Uterus (tissue), 4 donors: ENCODE data around the gene UNC79. TPM values are rescaled to one million over a fixed set of nuclear protein-coding genes. Genes with fewer than 3 reads are reported as not detected.
A peak's percentile ranks its signal among the peaks of the same experiment; 100 is the strongest.
"Not testable (repeated sequence)": the region's sequence is repeated elsewhere in the genome, so short reads cannot be mapped to it uniquely, and the experiment has no call there.

ENCODE experiments used
- DNase-seq, 2 donors: peaks; one replicate each; pipeline ENCODE4 v3.0.0-alpha.2; 2019 to 2020
- H3K27ac ChIP-seq, 2 donors: fragments of 200-600 bp; sonication (generic); 1 replicate in 1 of 2; 2 replicates in 1 of 2; pipeline ENCODE4 v1.5.1; 2016 to 2018
- H3K27me3 ChIP-seq, 2 donors: fragments of 200-600 bp; sonication (generic); one replicate each; pipeline ENCODE4 v1.5.1; 2018 to 2019; ENCODE audit warnings: control low read depth in 1 of 2
- H3K36me3 ChIP-seq, 2 donors: fragments of 200-600 bp; sonication (generic); one replicate each; pipeline ENCODE4 v1.5.1; 2019; ENCODE audit warnings: control low read depth in 1 of 2
- H3K4me1 ChIP-seq, 2 donors: fragments of 200-600 bp; sonication (generic); one replicate each; pipeline ENCODE4 v1.5.1; 2018 to 2019; ENCODE audit warnings: control low read depth in 1 of 2
- H3K4me3 ChIP-seq, 2 donors: fragments of 200-600 bp; sonication (generic); 1 replicate in 1 of 2; 2 replicates in 1 of 2; pipeline ENCODE4 v1.5.1; 2018 to 2019; ENCODE audit warnings: mild to moderate bottlenecking in 1 of 2
- H3K9me3 ChIP-seq, 2 donors: fragments of 200-600 bp; sonication (generic); one replicate each; pipeline ENCODE4 v1.5.1; 2019; ENCODE audit warnings: control low read depth in 1 of 2
- POLR2A ChIP-seq, 2 donors: fragments of 450-650 bp; IDR thresholded peaks; one replicate each; pipeline ENCODE4 v1.6.1; 2016; ENCODE audit warnings: antibody characterized with exemption in 2 of 2, mild to moderate bottlenecking in 1 of 2, moderate library complexity in 1 of 2
- intact Hi-C: fragments of 100-400 bp; cut with DNase I; formaldehyde crosslinking; loops from one replicate; pipeline ENCODE4 v1.15.1; 2023; ENCODE audit warnings: low total_unique reads
- total RNA-seq, 4 donors: library from RNA; depleted of rRNA in 3 of 4; stranded (reverse); fragments of >200 nt in 3 of 4; gene quantifications; one replicate each; pipeline versions ENCODE4 v1.1.0 to v1.2.4, GENCODE V29; 2014 to 2023
- TF ChIP-seq, protein P1 (sequence below), 4 experiments: fragments of 200-600 bp in 2 of 4; fragments of 450-650 bp in 2 of 4; sonication (generic) in 2 of 4; IDR thresholded peaks; one replicate each; pipeline ENCODE4 v1.5.1; 2016 to 2019; ENCODE audit warnings: antibody characterized with exemption in 4 of 4, mild to moderate bottlenecking in 2 of 4, moderate library complexity in 1 of 4
- donor health status: DM: yes; HTN: yes; CAD: no.

Gene UNC79
- under 1 TPM in 2 of 4 donors, not detected in 2; 0.24 to 0.35 TPM for total RNA-seq

DNA sequence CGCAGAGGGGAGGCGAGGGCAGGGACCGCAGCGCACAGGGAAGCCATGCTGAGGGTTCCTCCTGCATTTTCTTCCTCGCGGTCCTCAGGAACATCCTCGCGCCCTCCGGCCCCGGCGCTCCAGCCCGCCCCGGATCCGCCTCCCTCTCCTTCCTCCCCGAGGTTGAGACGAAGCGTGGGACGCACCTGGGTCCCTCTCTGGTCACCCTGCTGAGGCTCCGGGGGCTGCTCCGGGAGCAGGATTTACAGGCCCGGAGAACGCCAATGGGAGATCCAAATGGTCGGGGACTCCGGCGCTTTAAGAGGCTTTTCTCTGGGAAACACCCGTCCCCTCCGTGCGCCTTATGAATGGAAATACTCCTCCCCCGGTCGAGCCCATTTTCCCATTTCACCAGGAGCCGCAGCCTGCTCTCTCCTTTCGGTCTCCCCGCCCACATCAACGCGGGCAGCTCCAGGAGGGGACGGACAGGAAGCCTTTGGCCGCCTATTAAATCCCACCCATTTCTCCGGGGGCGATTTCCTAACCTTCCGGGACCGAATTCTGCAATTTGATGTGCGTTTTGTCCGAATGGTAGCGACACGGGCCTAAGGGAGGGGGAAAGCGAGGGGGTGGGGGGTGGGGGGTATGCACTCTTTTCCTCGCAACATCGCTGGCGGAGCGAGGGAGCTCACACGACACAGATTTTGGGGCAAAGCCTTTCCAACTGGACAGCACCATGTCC is at the start of gene UNC79:
Gene UNC79 (plus strand): TSS at position 625 of the 721 bp plus-strand sequence. CDS start 91 bp downstream, at position 716.
- intact Hi-C loops: no loop called here
- no peak for DNase-seq
- no peak for TF ChIP-seq POLR2A (IDR thresholded peaks at IDR 0.05)
- Histone ChIP-seq H3K27ac (no peak within 1 kb of the TSS), H3K4me3 (peak within 1 kb of the TSS in 1 of 2 donors; percentile 2), H3K9me3 (peaks cover 0 to 5% of the 10 kb centered on the region in 2 donors), H3K36me3 (no peaks in the 10 kb centered on the region), H3K27me3 (no peaks in the 10 kb centered on the region), H3K4me1 (no peaks in the 10 kb centered on the region)

DNA sequence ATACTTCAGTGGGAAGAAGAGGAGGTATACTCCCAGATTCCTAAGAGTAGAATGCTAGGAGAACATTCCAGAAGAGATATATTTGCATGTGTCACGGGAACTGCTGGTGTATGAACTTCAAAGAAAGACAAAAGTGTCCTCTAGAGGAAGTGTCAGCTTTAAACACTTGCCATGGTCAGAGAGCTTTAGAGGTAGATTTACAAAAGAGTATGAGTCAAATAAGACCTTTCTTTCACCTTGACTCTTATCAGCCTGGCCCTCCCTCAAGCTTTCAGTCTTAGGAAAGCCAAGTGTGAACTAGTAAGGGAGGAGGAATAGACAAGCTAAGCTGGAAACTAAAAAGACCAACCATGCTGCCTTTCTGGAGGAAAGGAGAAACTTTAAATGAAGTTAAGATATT is 49.1 kb upstream of the UNC79 start:
- no peak for TF ChIP-seq POLR2A (IDR thresholded peaks at IDR 0.05)
- H3K27me3 ChIP-seq: no peaks in the 10 kb centered on the region
- H3K4me1 ChIP-seq: no peaks in the 10 kb centered on the region
- no peaks in the 10 kb centered on the region for H3K36me3 ChIP-seq
- H3K9me3 ChIP-seq: no peaks in the 10 kb centered on the region
- DNase-seq: no peak
- no peak overlapping the region for H3K4me3 ChIP-seq
- intact Hi-C loops: no loop called here
- no peak overlapping the region for H3K27ac ChIP-seq

DNA sequence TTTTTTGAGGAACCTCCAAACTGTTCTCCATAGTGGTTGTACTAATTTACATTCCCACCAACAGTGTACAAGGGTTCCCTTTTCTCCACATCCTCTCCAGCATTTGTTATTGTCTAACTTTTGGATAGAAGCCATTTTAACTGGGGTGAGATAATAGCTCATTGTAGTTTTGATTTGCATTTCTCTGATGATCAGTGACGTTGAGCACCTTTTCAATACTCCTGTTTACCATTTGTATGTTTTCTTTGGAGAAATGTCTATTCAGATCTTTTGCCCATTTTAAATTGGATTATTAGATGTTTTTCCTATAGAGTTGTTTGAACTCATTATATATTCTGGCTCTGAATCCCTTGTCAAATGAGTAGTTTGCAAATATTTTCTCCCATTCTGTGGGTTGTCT is 46.5 kb upstream of the UNC79 start:
- H3K27me3 ChIP-seq, H3K36me3 ChIP-seq, intact Hi-C loops, H3K4me3 ChIP-seq, H3K27ac ChIP-seq, H3K9me3 ChIP-seq, H3K4me1 ChIP-seq, DNase-seq: not testable (repeated sequence)

DNA sequence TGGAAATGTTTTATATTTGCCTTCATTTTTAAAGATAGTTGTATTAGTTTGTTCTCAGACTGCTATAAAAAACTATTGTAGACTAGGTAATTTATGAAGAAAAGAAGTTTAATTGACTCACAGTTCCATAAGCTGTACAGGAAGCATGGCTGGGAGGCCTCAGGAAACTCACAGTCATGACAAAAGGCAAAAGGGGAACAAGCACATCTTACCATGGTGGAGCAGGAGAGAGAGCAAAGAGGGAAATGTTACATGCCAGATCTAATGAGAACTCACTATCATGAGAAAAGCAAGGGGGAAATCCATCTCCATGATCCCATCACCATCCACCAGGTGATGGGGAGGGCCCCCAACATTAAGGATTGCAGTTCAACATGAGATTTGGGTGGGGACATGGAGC is 35.5 kb upstream of the UNC79 start:
- H3K4me1 ChIP-seq: no peaks in the 10 kb centered on the region
- no peak for TF ChIP-seq POLR2A (IDR thresholded peaks at IDR 0.05)
- TF ChIP-seq, protein P1, sequence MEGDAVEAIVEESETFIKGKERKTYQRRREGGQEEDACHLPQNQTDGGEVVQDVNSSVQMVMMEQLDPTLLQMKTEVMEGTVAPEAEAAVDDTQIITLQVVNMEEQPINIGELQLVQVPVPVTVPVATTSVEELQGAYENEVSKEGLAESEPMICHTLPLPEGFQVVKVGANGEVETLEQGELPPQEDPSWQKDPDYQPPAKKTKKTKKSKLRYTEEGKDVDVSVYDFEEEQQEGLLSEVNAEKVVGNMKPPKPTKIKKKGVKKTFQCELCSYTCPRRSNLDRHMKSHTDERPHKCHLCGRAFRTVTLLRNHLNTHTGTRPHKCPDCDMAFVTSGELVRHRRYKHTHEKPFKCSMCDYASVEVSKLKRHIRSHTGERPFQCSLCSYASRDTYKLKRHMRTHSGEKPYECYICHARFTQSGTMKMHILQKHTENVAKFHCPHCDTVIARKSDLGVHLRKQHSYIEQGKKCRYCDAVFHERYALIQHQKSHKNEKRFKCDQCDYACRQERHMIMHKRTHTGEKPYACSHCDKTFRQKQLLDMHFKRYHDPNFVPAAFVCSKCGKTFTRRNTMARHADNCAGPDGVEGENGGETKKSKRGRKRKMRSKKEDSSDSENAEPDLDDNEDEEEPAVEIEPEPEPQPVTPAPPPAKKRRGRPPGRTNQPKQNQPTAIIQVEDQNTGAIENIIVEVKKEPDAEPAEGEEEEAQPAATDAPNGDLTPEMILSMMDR (IDR thresholded peaks at IDR 0.05): no peak
- H3K27ac ChIP-seq: no peak overlapping the region
- H3K27me3 ChIP-seq: no peaks in the 10 kb centered on the region
- no peak overlapping the region for H3K4me3 ChIP-seq
- intact Hi-C loops: no loop called here
- no peaks in the 10 kb centered on the region for H3K36me3 ChIP-seq
- DNase-seq: no peak
- H3K9me3 ChIP-seq: no peaks in the 10 kb centered on the region

DNA sequence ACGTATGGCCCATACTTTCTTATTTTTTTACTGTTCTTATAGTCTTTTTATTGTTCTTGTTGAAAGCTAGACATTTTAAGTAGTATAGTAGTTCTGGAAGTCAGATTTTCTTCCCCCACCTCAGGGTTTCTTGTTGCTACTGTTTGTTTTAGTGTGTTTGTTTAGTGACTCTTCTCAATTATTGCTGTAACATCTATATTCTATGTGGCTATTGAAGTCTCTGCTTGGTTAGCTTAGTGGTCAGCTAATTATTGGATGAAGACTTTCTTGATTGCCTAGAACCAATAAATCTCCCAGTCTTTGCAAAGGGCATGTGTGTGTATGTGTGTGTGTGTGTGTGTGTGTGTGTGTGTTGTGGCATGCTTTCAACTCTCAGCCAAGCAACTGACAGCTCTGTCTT is 34.3 kb upstream of the UNC79 start:
- Histone ChIP-seq H3K4me1 (no peaks in the 10 kb centered on the region), H3K27me3 (no peaks in the 10 kb centered on the region), H3K36me3 (no peaks in the 10 kb centered on the region), H3K9me3 (no peaks in the 10 kb centered on the region), H3K4me3 (no peak overlapping the region), H3K27ac (no peak overlapping the region)
- no peak for DNase-seq
- no peak for TF ChIP-seq POLR2A (IDR thresholded peaks at IDR 0.05)
- TF ChIP-seq, protein P1 (IDR thresholded peaks at IDR 0.05): no peak
- intact Hi-C loops: no loop called here

DNA sequence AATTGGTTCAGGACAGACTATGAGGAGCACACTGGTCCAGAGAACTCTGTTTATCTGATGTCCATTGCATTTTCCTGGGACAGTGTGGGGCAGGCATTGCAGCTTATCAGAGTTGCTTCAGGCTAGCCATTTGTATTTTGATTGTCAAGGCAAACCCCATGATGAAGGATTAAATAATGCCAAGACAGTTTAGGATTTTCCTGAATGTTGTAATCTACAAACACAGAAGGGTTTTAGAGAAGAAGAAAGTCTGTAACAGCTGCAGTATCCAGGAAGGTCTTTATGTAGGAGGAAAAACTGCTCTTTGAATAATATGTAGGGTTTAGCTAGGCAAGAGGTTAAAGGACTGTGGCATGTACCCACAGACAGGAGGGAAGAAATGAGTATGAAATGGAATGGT is 32.2 kb upstream of the UNC79 start:
- intact Hi-C loops: no loop called here
- H3K9me3 ChIP-seq: no peaks in the 10 kb centered on the region
- no peaks in the 10 kb centered on the region for H3K27me3 ChIP-seq
- DNase-seq: no peak
- H3K4me3 ChIP-seq: no peak overlapping the region
- no peak overlapping the region for H3K27ac ChIP-seq
- TF ChIP-seq POLR2A (IDR thresholded peaks at IDR 0.05): no peak
- TF ChIP-seq, protein P1 (IDR thresholded peaks at IDR 0.05): no peak
- no peaks in the 10 kb centered on the region for H3K36me3 ChIP-seq
- H3K4me1 ChIP-seq: no peaks in the 10 kb centered on the region
